ENCODE data around the gene PRKG1.
A peak's percentile ranks its signal among the peaks of the same experiment; 100 is the strongest.

- peak; percentile 48; the same call in 1 of the 2 replicates for TF ChIP-seq CTCF (IDR thresholded peaks at IDR 0.05)
- no peak for TF ChIP-seq ZFX (IDR thresholded peaks at IDR 0.05; ENCODE audit: borderline replicate concordance)
Observed at GRCh38 chr10:52314822-52315552, 1240.7 kb downstream of the PRKG1 start.
